Activated CD4-positive, CD25-positive, alpha-beta regulatory T cell treated with anti-CD3 and anti-CD28 coated beads, Interleukin-2, amount 50 U/mL, for 72 hours (primary cell): ENCODE results near the gene NHSL2.

Experiments used
- DNase-seq: peaks from one replicate; pipeline ENCODE4 v3.0.0; 2021

NHSL2 gene

GRCh38 chrX:72081605-72082320, 171.1 kb downstream of the NHSL2 start:
- DNase-seq, result no peak

- no peak for DNase-seq
These were observed 172.6 kb downstream of the NHSL2 start for GRCh38 chrX:72083291-72083690.

- no peak for DNase-seq
These were observed 173.5 kb downstream of the NHSL2 start for GRCh38 chrX:72084114-72084513.

GRCh38 chrX:72086995-72087394, 176.3 kb downstream of the NHSL2 start:
- DNase-seq, result no peak

GRCh38 chrX:72088761-72089160, 178.1 kb downstream of the NHSL2 start:
- no peak for DNase-seq

GRCh38 chrX:72089254-72089653, 178.6 kb downstream of the NHSL2 start:
- DNase-seq, result no peak

GRCh38 chrX:72094894-72095293, 184.2 kb downstream of the NHSL2 start:
- DNase-seq, result no peak

- no peak for DNase-seq
These were observed 184.7 kb downstream of the NHSL2 start for GRCh38 chrX:72095370-72095769.

- DNase-seq, result no peak
These were observed 186.5 kb downstream of the NHSL2 start for GRCh38 chrX:72097098-72097497.

- no peak for DNase-seq
These were observed 189.6 kb downstream of the NHSL2 start for GRCh38 chrX:72100051-72100755.

GRCh38 chrX:72100824-72101351, 190.2 kb downstream of the NHSL2 start:
- peak; percentile 54 for DNase-seq

- no peak for DNase-seq
These were observed 191.0 kb downstream of the NHSL2 start for GRCh38 chrX:72101597-72102037.

GRCh38 chrX:72102126-72102525, 191.5 kb downstream of the NHSL2 start:
- DNase-seq, result no peak

GRCh38 chrX:72102760-72103159, 192.1 kb downstream of the NHSL2 start:
- no peak for DNase-seq

GRCh38 chrX:72105436-72105835, 194.8 kb downstream of the NHSL2 start:
- no peak for DNase-seq

GRCh38 chrX:72107320-72107719, 196.7 kb downstream of the NHSL2 start:
- no peak for DNase-seq

GRCh38 chrX:72107841-72108595, 197.4 kb downstream of the NHSL2 start:
- DNase-seq, result no peak

- no peak for DNase-seq
These were observed 198.0 kb downstream of the NHSL2 start for GRCh38 chrX:72108666-72109065.

GRCh38 chrX:72110051-72110875, 199.6 kb downstream of the NHSL2 start:
- no peak for DNase-seq

GRCh38 chrX:72110876-72111708, 200.4 kb downstream of the NHSL2 start:
- no peak for DNase-seq

- DNase-seq, result no peak
These were observed 202.8 kb downstream of the NHSL2 start for GRCh38 chrX:72113461-72113860.

- no peak for DNase-seq
These were observed 203.7 kb downstream of the NHSL2 start for GRCh38 chrX:72114306-72114705.
